ENCODE results near the gene FAM53B.

The FAM53B gene

DNA sequence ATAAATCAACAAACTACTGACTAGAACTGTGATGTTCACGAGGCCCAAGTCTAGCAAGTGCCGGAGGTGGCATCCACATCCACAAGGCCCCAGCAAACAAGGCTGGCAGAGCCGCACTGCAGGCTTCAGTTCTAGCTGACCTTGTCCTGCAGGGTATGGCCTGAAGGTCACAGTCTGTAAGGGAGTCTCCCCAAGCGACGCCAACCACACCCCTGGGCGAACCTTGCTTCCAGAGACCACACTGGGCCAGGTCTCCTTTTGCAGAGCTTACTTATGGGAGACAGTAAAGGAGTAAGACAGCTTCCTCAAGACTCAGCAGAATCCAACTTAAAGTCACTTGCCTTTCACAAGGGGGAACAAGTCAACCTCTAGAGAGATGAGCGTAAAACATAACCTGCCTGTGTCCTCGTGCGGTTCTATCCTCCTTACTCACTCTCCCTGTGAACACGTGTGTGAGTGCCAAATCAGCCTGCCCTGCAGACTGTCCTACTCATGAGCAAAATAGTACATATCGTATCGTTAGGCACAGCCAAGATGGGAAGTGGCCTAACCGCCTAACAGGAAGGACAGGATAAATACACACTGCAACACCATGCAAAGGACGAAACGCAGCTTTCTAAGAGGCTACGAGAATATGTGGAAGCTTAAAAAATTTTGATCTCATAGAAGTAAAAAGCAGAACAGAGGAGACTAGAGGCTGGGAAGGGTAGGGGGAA is 22.7 kb downstream of the FAM53B start:
- TF ChIP-seq, protein P1, sequence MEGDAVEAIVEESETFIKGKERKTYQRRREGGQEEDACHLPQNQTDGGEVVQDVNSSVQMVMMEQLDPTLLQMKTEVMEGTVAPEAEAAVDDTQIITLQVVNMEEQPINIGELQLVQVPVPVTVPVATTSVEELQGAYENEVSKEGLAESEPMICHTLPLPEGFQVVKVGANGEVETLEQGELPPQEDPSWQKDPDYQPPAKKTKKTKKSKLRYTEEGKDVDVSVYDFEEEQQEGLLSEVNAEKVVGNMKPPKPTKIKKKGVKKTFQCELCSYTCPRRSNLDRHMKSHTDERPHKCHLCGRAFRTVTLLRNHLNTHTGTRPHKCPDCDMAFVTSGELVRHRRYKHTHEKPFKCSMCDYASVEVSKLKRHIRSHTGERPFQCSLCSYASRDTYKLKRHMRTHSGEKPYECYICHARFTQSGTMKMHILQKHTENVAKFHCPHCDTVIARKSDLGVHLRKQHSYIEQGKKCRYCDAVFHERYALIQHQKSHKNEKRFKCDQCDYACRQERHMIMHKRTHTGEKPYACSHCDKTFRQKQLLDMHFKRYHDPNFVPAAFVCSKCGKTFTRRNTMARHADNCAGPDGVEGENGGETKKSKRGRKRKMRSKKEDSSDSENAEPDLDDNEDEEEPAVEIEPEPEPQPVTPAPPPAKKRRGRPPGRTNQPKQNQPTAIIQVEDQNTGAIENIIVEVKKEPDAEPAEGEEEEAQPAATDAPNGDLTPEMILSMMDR (IDR thresholded peaks at IDR 0.05; ENCODE audit: low read depth, low read length, missing control alignments), result no peak
- H3K4me3 ChIP-seq (ENCODE audit: low read depth, low read length), result no peak overlapping the region
- DNase-seq (ENCODE audit: low read depth), result no peak

DNA sequence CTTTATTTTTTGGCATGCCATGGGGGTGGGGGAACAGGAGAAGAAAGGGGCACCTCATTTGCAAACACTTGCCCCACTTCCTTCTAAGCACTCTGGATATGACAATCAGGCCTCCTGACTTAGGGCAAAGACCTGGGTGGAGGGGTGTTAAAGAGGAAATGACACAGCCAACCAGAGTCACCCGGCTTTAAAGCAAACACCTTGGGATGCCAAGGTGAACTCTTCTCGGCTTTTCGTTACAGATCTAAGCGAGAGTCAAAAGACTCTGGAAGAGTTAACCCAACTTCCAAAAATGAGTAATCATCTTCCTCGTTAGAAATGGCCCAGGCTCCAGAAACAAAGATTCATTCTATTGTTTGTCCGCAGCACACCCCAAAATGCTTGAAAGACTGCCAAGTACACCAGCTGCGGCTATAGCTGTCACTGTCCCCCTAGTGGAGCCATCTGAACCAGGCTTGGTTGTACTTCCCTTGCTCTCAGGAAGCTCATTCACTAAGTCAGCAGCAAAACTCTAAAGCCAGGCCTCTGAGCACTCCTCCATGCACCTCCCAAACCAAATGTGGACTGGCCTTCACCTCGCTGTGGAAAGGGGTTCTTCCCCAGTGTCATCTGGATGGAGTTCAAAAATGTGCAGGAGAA is 24.8 kb downstream of the FAM53B start:
- TF ChIP-seq, protein P1 (IDR thresholded peaks at IDR 0.05; ENCODE audit: low read depth, low read length, missing control alignments), result peak; percentile 87
- DNase-seq (ENCODE audit: low read depth), result peak; percentile 90
- no peak overlapping the region; the same call in 1 of the 2 replicates for H3K4me3 ChIP-seq (ENCODE audit: low read depth, low read length)

DNA sequence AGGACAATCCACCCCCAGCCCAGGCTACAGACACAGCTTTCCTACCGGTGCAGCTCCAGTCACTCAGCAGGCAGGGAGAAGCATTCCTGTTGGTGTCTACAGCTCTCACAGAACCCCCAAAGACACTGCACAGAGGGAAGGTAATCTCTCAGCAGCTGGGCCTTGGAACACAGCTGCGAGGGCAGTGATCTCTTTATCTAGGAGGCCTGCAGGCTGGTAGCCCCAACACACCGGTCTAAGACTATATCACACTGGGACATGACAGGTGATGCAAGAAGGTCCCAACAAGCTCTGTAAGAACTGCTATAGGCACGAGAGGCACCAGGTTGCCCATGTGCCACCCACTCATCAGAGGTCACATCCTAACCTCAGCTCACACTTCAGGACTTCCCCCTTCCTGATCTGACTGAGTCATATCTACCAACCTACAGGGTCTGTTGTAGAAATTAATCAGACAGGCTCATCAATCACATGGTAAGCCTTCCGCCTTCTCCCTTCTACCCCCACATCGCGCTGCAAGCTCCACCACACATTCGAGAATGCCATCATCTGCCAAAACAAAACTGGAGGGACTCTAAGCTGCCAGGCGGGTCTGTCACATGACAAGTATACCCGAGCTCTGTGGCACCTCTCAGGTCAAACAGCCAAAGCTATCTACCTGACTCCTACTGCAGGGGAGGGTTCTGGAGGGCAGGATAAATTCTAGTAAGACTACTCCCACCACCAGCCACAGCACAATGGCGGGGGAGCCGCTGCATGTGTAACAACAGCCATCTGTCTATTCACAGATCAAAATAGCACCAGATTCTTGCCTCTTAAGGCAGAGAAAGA is 26.1 kb downstream of the FAM53B start:
- peak; percentile 80 for DNase-seq (ENCODE audit: low read depth)
- H3K4me3 ChIP-seq (ENCODE audit: low read depth, low read length), result peak overlapping the region; percentile 18; the same call in 1 of the 2 replicates
- TF ChIP-seq, protein P1 (IDR thresholded peaks at IDR 0.05; ENCODE audit: low read depth, low read length, missing control alignments), result no peak

DNA sequence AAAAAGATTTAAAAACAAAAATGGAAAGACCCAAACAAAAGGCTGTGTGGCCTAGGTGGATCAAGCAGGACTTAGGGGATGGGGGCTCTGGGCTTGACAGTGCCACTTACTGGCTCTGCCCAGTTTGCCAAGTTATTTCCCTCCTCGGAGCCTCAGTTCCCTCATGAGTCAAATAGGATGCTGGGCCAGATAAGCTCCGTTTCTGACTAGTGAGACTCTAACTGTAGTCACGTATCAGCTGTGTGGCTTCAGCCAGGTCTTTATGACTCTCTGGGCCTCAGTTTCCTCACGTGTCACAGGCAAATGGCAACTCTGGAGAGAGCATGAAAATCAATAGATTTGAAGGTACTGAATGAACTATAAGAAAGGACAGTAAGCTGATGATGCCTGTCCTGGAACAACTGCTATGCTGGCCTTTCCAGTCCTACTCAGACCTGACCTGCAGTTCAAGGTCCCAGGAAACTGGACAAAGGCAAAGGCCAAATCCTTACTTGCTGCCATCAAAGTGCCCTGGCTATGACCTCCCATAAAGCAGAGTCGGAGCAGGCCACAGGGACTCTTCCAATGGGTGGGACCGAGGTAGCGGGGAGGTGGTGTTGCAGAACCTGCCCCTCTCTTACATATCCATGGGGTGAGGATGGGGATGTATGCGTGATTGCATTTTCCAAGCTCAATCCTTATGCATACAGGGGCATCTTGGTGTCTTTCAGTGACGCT is 27.0 kb downstream of the FAM53B start:
- H3K4me3 ChIP-seq (ENCODE audit: low read depth, low read length), result no peak overlapping the region
- DNase-seq (ENCODE audit: low read depth), result no peak
- TF ChIP-seq, protein P1 (IDR thresholded peaks at IDR 0.05; ENCODE audit: low read depth, low read length, missing control alignments), result no peak

DNA sequence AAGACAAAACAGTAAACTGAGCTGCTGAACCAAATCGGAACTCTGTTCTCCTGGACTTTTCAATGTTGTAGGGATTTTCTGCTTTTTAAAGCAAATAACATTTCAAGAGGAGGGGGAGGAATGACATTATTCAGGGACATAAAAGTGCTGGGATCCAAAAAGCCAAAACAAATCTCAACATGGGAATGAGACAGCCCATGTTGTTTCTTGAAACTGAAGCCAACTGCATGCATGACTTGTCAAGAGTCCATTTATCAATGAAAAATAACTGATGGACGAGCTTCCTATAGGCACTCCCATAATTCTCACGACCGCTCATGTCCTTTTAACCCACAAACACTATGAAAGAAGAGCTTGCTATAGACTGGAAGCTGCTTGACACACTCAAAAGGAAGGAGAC is 27.8 kb downstream of the FAM53B start:
- TF ChIP-seq, protein P1 (IDR thresholded peaks at IDR 0.05; ENCODE audit: low read depth, low read length, missing control alignments), result no peak
- H3K4me3 ChIP-seq (ENCODE audit: low read depth, low read length), result no peak overlapping the region
- no peak for DNase-seq (ENCODE audit: low read depth)

DNA sequence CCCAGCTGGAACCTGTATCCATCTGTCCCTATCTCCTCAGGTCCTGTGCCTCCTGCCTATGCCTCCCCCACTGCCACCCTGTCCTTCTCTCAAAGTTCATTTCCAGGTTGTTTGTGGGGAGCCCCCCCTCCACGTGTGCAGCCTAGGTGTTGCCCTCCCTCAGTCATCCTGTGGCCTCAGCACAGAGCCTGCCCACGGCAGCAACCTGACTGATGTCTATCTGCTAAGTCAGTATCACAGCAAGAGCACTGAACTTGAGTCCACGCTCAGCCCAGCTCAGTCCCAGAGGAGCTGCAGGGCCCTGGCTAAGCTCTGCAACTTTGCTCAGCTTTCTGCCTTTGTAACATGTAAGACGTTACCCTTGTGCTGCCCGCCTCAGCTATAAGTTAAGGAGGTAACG is 28.7 kb downstream of the FAM53B start:
- TF ChIP-seq, protein P1 (IDR thresholded peaks at IDR 0.05; ENCODE audit: low read depth, low read length, missing control alignments), result no peak
- DNase-seq (ENCODE audit: low read depth), result no peak
- no peak overlapping the region for H3K4me3 ChIP-seq (ENCODE audit: low read depth, low read length)

Data from GM12864 (cell line).